Measurements from ENCODE around the gene GADL1.

DNA sequence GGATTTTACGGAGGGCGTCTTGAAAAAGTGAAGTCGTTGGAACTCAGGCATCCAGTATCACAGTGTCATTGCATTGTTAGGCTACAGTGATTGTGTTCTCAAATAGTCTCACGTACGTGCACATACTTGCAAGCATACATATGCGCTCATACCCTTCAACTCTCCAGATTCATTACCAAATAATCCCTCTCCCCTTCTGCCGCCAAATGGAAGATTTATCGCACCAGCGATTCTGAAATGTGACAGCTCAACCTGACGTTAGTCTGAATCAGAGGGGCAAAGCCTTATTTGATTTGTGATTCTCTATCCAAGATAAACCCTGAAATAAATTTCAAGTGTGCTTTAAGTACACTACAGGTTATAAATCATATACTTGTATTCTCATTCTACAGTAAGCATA is 119.4 kb downstream of the GADL1 start:
- TF ChIP-seq POLR2A (IDR thresholded peaks at IDR 0.05; ENCODE audit: low read length) (no peak), GATA1 (IDR thresholded peaks at IDR 0.05; ENCODE audit: low read depth, low read length) (no peak)
